M059J (cell line): ENCODE results near the gene TIMP1. TPM values are rescaled to one million over a fixed set of nuclear protein-coding genes. Genes with fewer than 3 reads are reported as not detected.

Source experiments
- DNase-seq: peaks from one replicate; pipeline ENCODE4 v3.0.0-alpha.2; 2012; ENCODE audit warnings: low read depth
- total RNA-seq: library from RNA; depleted of rRNA; stranded (reverse); fragments of >200 nt; shearing (Covaris generic); gene quantifications from 2 replicates; pipeline ENCODE4 v1.2.3, GENCODE V29; 2014; rRNA removed

TIMP1 gene
- total RNA-seq, 1 experiment from 2014 or later: 355 TPM

- no peak for DNase-seq
Measured at GRCh38 chrX:47634871-47635575, 52.8 kb downstream of the TIMP1 start.

Other genes starting within 250 kb of the TIMP1 start
- 0.05 and 0.20 TPM in 2 replicates for gene ZNF157, start 211.9 kb upstream of the TIMP1 start, total RNA-seq
- gene ZNF41, start 99.2 kb upstream of the TIMP1 start, total RNA-seq: 8.2 and 11.7 TPM in 2 replicates
- gene ARAF, start 21.2 kb upstream of the TIMP1 start, total RNA-seq: 46.5 and 47.7 TPM in 2 replicates
- gene SYN1, start 37.4 kb downstream of the TIMP1 start, total RNA-seq: 0.07 and 1.4 TPM in 2 replicates
- not detected in 2 replicates for gene CFP, start 47.5 kb downstream of the TIMP1 start, total RNA-seq
- gene ELK1, start 68.1 kb downstream of the TIMP1 start, total RNA-seq: 37.9 and 51.0 TPM in 2 replicates
- gene UXT, start 76.7 kb downstream of the TIMP1 start, total RNA-seq: 178 and 233 TPM in 2 replicates